HG02938 (cell line): Measurements from ENCODE around the gene C22orf42.
"Not testable (repeated sequence)": the region's sequence is repeated elsewhere in the genome, so short reads cannot be mapped to it uniquely, and the experiment has no call there.

Experiments used
- ATAC-seq: cut with Tn5 transposase; IDR thresholded peaks from one replicate; pipeline ENCODE4 v1.9.1; 2021; ENCODE audit warnings: mild to moderate bottlenecking, moderate library complexity; ENCODE audit not compliant: unreplicated experiment

C22orf42 gene, protein sequence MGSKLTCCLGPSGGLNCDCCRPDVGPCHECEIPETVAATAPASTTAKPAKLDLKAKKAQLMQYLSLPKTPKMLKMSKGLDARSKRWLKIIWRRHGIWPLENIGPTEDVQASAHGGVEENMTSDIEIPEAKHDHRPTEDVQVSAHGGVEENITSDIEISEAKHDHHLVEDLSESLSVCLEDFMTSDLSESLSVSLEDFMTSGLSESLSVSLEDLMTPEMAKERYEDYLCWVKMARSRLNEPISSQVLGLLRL

DNA sequence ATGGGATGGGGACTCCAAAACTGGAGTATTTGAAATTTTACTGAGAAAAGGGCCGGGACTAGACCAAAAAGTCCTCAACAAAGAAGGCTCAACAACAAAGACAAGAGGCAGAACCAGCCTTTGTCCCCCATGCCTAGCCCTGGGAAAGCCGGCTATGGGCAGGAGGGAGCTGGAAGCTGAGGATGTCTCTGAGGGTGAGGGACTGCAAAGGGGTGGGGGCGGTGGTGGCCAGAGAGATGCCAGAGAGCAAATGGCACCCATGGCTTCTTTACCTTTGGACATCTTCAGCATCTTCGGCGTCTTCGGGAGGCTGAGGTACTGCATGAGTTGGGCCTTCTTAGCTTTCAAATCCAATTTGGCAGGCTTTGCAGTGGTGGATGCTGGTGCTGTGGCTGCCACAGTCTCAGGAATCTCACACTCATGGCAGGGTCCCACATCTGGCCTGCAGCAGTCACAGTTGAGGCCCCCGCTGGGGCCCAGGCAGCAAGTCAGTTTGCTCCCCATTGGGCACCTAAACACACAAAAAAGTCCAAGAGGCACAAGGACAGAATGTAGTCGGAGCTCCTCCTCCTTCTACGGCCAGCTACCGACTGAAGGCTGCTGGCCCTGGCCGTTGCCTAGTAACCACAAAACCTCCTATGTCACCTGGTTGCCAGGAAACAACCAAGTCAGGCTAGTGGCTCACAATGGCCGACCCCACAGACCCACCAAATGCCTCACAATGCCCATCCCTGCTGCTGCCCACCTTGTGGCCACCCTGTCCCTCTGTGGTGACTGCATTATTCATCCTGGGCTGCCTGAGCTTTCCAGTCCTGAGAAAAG, at the start of gene C22orf42:
Gene C22orf42 (minus strand): TSS at position 592 of the 822 bp plus-strand sequence. CDS start 88 bp downstream, at position 504.
- no peak for ATAC-seq

DNA sequence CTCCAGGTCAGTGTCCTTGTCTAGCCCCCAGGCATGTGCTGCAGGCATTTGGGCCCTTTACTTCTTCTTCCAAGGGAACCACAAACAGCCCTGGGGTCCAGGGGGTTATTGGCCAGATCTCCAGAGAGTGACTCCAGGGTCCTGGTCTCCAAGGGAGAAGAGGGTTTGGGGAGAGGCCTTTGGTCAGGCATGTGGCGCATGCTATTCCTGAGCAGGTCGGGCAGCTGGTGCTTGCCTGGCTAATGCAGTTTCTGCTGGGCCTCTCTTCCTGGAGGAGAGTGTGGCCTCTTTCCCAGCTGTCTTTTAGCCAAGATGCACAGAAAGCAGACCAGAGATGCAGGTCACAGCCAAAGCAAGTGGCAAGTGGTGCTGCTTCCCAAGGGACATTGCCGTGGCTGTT, 49.6 kb upstream of the C22orf42 start:
- ATAC-seq, result no peak

DNA sequence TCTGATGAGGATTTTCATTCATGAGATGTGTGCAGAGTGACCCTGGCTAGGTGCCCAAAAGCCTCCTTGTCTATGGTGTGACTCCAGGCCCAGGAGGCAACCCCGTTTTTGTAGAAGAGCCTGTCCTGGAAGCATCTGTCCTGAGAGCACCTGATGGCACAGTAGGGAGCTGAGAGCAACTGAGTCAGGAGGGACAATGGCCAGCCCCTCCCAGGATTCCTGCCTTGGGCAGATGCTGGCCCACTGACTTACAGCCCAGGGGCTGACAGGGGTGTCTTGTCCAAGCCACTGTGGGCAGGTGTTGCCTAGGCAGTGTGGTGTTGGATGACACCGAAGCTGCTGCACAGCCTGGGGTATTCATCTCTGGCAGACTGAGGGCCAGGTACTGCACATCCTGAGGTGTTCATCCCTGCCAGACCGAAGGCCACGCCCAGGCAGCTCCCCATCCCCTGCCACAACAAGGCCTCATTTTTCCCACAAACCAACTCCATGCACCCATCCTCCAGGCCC, 48.9 kb upstream of the C22orf42 start:
- no peak for ATAC-seq

DNA sequence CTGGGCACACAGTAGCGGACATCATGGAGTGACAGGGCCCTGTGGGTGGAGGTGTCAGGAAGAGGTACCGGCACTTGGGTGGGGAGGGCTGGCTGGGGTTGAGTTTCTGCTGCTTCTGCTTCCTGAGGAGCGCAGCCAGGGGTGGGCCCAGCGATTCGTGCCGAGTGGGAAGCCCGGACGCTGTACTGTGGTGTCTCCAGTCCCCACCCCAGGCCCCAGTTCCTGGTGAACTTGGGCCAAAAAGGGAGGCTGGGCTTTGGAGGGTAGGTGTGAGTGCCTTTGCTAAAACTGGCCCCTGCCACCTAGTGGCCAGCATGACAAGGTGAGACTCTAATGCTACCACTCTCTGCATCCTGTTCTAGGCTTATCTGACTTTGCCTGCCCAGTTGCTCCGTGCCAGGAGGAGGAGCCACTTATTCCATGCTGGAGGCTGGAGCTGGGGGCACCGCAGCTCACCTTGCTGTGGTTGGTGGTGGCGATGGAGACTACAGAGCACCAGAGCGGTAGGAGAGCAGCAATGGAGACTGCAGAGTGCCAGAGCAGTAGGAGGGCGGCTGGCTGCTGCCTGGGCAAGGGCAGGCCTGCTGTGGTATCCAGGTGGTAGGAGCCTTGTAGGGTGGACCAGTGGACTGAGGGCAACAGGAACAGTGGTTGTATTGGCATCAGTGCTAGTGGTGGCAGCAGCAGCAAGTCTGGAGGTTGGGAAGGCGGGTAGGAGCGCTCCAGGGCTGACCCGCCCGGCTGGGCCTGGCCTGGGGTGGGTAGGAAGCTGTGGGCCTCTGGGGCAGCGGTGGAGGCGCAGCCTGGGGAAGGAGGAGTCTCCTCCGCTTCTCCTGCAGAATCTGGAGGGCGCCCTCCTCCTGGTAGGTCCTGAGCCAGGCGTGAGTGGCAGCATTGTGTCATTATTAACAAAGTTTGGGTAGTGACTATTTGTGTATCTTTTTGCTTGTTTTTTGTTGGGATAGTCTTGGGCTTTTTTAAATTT, 48.0 kb upstream of the C22orf42 start:
- no peak for ATAC-seq

DNA sequence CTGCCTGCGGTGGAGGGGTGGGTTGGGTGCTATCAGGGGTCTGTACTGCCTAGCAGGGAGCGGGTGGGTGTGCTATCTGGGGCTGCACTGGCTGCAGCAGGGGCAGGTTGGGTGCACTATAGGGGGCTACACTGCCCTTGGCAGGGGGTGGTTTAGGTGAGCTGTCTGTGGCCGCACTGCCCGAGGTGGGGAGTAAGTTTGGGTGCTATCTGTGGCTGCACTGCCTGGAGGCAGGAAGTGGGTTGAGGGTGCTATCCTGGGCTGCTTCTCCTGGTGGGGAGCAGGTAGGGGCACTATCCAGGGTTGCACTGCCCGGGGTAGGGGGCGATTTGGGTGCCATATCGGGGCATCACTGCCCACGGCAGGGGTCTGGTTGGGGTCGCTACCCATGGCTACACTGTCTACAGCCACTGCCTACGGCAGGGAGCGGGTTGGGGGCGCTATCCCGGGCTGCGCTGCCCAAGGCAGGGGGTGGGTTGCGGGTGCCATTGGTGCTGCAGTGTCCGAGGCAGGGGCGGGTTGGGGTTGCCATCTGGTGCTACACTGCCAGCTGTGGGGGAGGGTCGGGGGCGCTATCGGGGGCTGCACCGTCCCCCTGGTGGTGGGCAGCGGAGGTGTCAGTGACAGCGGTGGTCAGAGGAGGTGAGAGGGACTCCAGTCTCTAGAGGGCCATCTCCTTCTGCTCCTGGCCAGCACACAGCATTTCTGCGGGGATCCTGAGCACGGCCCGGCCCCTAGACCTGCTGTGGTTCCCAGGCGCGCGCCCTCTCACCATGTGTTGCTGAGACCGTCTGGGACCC, 47.1 kb upstream of the C22orf42 start:
- no peak for ATAC-seq

DNA sequence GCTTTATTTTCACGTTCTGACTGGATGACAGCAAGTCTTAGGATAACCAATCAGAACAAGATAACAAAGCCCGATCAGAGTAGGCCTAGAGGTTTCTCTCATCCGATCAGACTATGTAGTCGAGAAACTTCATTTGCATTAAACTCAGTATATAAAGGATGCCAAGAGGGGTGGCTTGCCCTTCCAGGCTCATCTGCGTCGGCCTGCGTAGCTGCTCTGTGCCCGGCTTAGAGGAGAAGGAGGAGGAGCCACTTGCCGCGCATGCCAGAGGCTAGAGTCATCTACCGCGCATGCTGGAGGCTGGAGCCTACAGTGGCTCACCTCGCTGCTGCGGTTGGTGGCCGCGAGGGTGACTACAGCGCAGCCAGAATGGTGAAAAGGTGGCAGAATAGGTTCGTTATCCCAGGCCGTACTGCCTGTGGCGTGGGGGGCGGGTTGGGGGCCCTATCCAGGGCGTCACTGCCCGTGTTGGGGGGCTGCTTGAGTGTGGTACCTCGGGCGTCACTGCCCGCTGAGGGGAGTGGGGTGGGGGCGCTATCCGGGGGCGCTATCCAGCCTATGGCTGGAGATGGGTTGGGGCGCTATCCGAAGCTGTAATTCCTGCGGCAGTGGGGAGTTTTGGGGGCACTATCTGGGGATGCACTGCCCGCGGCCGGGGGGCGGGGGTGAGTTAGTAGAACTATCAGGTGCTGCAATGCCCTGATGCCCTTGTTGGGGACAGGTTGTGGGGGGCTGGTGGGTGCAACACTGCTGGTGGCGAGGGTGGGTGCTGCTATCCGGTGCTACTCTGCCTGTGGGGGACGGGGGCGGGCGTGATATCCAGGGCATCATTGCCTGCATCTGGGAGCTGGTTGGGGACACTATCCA, 46.0 kb upstream of the C22orf42 start, which contains the start of gene RFPL2:
Gene RFPL2 (minus strand): TSS at position 218 of the 867 bp plus-strand sequence. CDS start 2,622 bp downstream, outside the sequence.
- ATAC-seq, result no peak

DNA sequence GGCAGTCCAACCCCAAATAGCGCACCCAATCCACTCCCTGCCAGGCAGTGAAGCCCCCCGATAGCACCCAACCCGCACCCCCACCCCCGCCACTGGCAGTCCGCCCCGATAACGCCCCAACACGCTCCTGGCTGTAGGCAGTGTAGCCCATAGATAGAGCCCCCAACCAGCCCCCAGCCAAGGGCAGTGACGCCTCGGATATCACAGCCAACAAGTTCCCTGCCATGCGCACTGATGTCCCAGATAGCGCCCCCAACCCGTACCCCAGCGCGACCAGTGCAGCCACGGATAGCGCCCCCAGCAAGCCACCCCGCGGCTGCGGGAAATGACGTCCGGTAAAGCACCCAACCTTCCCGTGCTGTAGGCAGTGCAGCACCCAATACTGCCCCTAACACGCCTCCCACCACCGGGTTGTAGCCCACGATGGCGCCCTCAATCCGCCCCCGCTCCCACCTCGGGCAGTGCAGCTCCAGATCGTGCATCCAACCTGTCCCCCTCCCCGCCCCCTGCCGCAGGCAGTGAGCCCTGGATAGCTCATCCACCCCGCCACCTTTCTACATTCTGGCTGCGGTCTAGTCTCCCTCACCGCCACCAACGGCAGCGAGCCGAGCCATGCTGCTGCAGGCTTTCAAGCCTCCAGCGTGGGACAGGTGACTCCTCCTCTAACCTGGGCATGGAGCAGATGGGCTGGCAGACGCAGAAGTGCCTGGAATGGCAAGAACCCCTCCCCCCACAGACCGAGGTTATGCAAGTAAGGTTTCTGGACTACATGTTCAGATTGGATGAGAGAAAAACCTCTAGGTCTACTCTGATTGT, 45.1 kb upstream of the C22orf42 start:
- ATAC-seq, result no peak

DNA sequence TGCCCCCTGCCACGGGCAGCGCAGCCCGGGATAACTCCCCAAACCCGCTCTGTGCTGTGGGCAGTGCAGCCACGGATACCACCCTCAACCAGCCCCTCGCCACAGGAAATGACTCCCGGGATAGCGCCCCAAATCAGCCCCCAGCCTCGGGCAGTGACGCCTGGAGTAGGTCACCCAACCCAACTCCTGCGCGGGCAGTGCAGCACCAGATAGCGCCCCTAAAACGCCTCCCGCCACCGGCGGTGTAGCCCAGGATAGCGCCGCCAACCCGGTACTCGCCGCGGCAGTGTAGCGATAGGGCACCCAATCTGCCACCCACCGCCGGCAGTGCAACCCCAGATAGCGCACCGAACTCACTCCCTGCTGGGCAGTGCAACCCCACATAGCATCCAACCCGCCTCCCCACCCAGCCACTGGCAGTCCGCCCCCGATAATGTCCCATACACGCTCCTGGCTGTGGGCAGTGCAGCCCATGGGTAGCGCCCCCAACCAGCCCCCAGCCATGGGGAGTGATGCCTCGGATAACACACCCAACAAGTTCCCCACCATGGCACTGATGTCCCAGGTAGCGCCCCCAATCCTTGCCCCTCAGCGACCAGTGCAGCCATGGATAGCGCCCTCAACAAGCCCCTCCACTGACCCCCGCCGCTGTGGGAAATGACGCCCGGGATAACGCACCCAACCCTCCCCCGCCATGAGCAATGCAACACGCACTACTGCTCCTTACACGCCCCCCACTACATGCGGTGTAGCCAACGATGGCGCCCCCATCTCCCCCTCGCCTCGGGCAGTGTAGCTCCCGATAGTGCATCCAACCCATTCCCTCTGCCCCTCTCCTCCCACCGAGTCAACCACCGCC, 44.3 kb upstream of the C22orf42 start:
- no peak for ATAC-seq

DNA sequence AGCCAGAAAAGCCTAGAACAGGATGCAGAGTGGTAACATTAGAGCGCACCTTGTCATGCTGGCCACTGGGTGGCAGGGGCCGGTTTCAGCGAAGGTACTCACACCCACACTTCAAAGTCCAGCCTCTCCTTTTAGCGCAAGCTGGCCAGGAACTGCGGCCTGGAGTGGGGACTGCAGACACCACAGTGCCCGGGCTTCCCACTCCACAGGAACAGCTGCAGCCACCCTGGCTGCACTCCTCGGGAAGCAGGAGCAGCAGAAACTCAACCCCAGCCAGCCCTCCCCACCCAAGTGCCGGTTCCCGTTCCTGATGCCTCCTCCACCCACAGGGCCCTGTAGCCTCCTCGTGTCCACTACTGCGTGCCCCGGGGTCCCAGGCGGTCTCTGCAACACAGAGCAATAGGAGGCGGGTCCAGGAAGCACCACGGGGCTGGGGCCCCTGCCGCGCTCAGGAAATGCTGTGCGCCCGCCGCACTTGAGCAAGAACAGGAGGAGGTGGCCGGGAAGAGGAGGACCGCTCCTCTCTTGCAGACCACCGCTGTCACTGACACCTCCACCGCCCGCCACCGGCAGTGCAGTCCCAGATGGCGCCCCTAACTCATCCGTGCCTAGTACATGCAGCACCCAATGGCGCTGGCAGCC, 43.6 kb upstream of the C22orf42 start:
- ATAC-seq, result no peak

DNA sequence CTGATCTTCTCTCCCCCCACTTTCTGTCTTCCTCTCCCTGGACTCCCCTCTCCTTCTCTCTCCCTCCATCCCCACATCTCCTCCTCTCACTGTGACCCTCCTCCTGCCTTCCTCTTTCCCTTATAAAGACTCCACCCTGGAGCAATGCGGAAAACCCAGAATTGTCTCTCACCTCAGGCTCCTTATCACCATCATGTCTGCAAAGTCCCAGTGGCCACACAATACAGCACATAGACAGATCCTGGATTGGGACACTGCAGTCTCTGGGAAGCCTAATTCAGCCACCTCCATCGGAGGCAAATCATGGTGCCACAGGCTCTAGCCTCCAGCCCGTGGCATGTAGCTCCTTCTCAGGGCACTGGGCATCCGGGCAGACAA, 43.0 kb upstream of the C22orf42 start:
- ATAC-seq, result no peak

DNA sequence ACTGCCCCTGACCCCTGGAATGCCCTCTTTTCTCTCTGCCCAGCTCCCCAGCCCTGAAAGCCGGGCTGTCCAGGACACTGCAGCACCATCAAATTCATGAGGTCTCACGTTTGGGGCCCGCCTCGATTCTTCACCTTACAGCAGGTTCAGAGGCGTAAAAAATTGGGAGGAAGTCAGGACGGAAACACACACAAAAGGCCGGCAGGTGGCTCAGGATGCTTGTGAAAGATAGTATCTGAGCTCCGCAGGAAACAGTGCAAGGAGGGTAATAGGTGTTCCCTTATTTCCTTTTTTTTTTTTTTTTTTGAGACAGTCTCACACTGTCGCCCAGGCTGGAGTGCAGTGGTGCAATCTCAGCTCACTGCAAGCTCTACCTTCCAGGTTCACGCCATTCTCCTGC, 41.6 kb upstream of the C22orf42 start:
- ATAC-seq, result no peak

DNA sequence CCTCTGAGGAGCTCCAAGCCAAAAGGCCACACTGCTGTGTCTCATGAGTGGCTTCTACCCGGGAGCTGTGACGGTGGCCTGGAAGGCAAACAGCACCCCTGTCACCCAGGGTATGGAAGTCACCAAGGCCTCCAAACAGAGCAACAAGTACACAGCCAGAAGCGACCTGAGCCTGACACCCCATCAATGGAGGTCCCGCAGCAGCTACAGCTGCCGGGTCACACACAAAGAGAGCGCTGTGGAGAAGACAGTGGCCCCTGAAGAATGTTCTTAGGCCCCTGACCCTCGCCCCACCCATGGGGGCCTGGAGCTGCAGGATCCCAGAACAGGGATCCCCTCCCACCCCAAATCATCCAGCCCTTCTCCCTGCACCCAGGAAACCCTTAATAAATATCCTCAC, 40.9 kb upstream of the C22orf42 start:
- no peak for ATAC-seq

DNA sequence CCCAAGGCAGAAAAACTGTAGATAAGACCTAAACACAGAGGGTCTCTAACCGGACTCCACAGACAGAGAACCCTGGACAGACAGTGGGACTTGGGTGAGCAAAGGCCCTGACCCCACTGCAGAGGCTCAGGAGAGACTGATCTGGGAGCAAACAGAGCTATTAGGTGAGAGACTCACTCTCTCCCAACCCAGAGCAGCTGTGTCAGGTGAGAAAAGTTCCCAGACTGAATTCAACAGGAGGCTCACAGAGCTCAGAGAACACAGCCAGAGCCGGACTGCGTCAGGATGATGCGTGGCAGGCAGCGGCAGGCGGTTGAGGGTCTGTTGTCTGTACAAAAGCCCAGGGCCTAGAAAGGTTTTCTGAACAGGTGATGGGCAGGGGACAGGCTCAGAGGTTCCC, 40.2 kb upstream of the C22orf42 start:
- no peak for ATAC-seq

DNA sequence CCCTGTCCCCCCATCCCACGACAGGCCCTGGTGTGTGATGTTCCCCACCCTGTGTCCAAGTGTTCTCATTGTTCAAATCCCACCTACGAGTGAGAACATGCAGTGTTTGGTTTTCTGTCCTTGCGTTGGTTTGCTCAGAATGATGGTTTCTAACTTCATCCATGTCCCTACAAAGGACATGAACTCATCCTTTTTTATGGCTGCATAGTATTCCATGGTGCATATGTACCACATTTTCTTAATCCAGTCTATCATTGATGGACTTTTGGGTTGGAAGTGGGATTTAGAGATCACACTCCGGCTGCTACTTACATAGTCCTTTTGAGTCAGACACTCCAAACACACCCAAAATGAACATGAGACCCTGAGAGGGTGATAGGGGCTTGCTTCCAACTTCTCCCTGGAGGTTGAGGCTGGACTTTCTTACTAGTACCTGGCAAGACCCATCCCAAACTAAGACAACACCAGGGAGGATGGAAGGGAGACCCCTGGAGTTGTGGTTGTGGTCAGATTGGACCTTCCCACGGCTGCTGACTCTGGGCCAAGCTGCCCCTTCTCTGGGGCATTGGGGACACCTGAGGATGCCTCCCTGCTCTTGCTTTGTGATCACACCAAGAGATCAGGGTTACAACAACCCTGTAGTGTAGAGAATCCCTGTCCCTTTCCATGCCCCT, 38.6 kb upstream of the C22orf42 start:
- not testable (repeated sequence) for ATAC-seq

DNA sequence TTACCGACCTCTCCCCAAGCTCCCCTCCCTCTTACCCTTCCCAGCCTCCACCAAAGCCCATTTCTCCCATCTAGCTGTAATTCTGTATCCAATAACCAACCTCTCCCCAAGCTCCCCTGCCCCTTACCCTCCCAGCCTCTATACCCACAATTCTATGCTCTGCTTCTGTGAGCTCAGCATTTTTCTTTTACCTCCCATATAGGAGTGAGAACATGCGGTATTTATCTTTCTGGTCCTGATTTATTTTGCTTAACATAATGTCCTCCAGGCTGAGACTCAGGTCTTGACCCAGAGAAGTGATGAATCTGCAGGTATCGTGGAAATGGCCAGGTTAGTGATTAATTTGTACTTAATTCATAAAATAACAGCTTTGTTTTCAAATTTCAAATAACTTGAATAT, 36.8 kb upstream of the C22orf42 start:
- not testable (repeated sequence) for ATAC-seq

DNA sequence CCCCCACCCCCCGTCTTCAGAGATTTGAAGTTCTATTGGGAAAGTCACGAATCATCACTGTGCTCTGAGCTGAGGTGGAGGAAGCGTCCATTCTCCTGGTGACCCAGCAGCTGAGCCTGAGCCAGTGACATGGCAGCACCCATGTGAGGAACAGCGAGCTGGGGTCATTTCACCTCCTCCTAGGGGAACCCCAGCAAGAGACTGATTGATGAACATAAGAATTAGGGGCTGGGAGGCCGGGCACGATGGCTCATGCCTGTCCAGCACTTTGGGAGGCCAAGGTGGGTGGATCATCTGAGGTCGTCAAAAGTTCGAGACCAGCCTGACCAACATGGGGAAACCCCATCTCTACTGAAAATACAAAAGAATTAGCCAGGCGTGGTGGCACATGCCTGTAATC, 34.2 kb upstream of the C22orf42 start:
- not testable (repeated sequence) for ATAC-seq
